ENCODE results near the gene RBM20.
A peak's percentile ranks its signal among the peaks of the same experiment; 100 is the strongest.
"Not testable (repeated sequence)": the region's sequence is repeated elsewhere in the genome, so short reads cannot be mapped to it uniquely, and the experiment has no call there.

The RBM20 gene

GRCh38 chr10:110706690-110707098, 62.6 kb downstream of the RBM20 start:
- peak; percentile 88 for DNase-seq (ENCODE audit: low read depth)

GRCh38 chr10:110708776-110709443, 64.8 kb downstream of the RBM20 start:
- DNase-seq (ENCODE audit: low read depth): no peak

- no peak for DNase-seq (ENCODE audit: low read depth)
Observed at GRCh38 chr10:110709444-110709828, 65.3 kb downstream of the RBM20 start.

GRCh38 chr10:110709964-110710587, 65.9 kb downstream of the RBM20 start:
- no peak for DNase-seq (ENCODE audit: low read depth)

GRCh38 chr10:110710621-110711020, 66.5 kb downstream of the RBM20 start:
- no peak for DNase-seq (ENCODE audit: low read depth)

GRCh38 chr10:110711382-110711781, 67.2 kb downstream of the RBM20 start:
- no peak for DNase-seq (ENCODE audit: low read depth)

- DNase-seq (ENCODE audit: low read depth): no peak
Observed at GRCh38 chr10:110714356-110714755, 70.2 kb downstream of the RBM20 start.

GRCh38 chr10:110717781-110718589, 73.8 kb downstream of the RBM20 start:
- DNase-seq (ENCODE audit: low read depth): no peak

GRCh38 chr10:110721406-110722038, 77.4 kb downstream of the RBM20 start:
- DNase-seq (ENCODE audit: low read depth): no peak

GRCh38 chr10:110723224-110723891, 79.2 kb downstream of the RBM20 start:
- no peak for DNase-seq (ENCODE audit: low read depth)

- no peak for DNase-seq (ENCODE audit: low read depth)
Observed at GRCh38 chr10:110724116-110724921, 80.2 kb downstream of the RBM20 start.

- DNase-seq (ENCODE audit: low read depth): no peak
Observed at GRCh38 chr10:110724937-110725336, 80.8 kb downstream of the RBM20 start.

- DNase-seq (ENCODE audit: low read depth): no peak
Observed at GRCh38 chr10:110725801-110726630, 81.9 kb downstream of the RBM20 start.

GRCh38 chr10:110727785-110728184, 83.6 kb downstream of the RBM20 start:
- DNase-seq (ENCODE audit: low read depth): not testable (repeated sequence)

GRCh38 chr10:110730345-110731050, 86.4 kb downstream of the RBM20 start:
- DNase-seq (ENCODE audit: low read depth): no peak

- DNase-seq (ENCODE audit: low read depth): no peak
Observed at GRCh38 chr10:110733218-110733952, 89.2 kb downstream of the RBM20 start.

GRCh38 chr10:110735620-110736027, 91.5 kb downstream of the RBM20 start:
- DNase-seq (ENCODE audit: low read depth): no peak

GRCh38 chr10:110737886-110738634, 93.9 kb downstream of the RBM20 start:
- no peak for DNase-seq (ENCODE audit: low read depth)

Measured in GM04503 (cell line).